ENCODE results near the gene TAS2R10.
"Not testable (repeated sequence)": the region's sequence is repeated elsewhere in the genome, so short reads cannot be mapped to it uniquely, and the experiment has no call there.

Gene TAS2R10

DNA sequence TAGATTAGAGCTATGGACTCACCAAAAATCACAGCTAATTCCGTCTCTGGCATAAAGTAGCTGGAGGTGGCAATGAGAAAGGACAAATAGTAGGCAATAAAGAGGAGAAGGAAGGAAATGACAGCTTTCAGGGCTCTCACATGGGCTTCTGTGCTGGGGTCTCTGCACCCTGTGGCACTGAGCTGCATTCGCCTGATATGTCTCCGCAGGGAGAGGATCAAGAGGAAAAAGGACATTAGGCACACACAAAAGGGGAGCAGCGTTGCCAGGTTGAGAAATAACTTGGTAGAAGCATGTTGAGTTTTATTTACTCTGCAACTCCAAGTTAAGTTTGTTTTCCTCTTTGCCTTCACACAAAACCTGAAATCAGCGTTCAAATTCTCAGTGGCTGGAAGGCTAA is 24.4 kb downstream of the TAS2R10 start:
- TF ChIP-seq POLR2AphosphoS5 (IDR thresholded peaks at IDR 0.05; ENCODE audit: low read depth, low read length): no peak
- no peak for TF ChIP-seq TAF1 (IDR thresholded peaks at IDR 0.05; ENCODE audit: low read depth, low read length)
- no peak for TF ChIP-seq POU2F2 (IDR thresholded peaks at IDR 0.05; ENCODE audit: low read depth, low read length)
- TF ChIP-seq SPI1 (IDR thresholded peaks at IDR 0.05; ENCODE audit: low read depth, low read length): no peak
- no peak for TF ChIP-seq POLR2A (IDR thresholded peaks at IDR 0.05; ENCODE audit: low read depth, low read length)
- no peak for TF ChIP-seq PAX5 (IDR thresholded peaks at IDR 0.05; ENCODE audit: insufficient read depth, low read length, severe bottlenecking)
- no peak for FAIRE-seq

DNA sequence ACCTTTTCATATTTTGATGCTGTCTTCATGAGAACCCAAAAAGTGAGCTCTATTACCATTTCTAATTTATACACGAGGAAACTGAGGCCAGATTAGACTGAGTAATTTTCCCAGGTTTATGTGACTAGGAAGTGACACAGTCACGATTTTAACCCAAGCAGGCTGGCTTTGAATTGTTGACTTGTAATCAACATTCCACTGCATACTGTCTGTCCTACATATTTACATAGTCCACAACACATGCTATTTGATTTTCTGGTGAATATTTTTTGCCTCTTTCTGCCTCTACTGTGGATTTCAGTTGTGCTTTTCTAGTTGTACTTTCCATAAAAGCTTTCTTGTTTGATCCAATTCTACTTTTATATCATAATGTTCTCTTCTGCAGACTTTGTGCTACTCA is 31.9 kb downstream of the TAS2R10 start:
- no peak for DNase-seq (ENCODE audit: insufficient read length, low spot score)
- no peak for FAIRE-seq
- no peak for TF ChIP-seq POU2F2 (IDR thresholded peaks at IDR 0.05; ENCODE audit: low read depth, low read length)
- no peak for TF ChIP-seq TAF1 (IDR thresholded peaks at IDR 0.05; ENCODE audit: low read depth, low read length)
- no peak for TF ChIP-seq PAX5 (IDR thresholded peaks at IDR 0.05; ENCODE audit: insufficient read depth, low read length, severe bottlenecking)
- TF ChIP-seq POLR2AphosphoS5 (IDR thresholded peaks at IDR 0.05; ENCODE audit: low read depth, low read length): no peak
- no peak for TF ChIP-seq SPI1 (IDR thresholded peaks at IDR 0.05; ENCODE audit: low read depth, low read length)
- TF ChIP-seq POLR2A (IDR thresholded peaks at IDR 0.05; ENCODE audit: low read depth, low read length): no peak

More for the DNA sequence above, 24.4 kb downstream of the TAS2R10 start:
- DNase-seq (ENCODE audit: insufficient read length, low spot score): no peak

DNA sequence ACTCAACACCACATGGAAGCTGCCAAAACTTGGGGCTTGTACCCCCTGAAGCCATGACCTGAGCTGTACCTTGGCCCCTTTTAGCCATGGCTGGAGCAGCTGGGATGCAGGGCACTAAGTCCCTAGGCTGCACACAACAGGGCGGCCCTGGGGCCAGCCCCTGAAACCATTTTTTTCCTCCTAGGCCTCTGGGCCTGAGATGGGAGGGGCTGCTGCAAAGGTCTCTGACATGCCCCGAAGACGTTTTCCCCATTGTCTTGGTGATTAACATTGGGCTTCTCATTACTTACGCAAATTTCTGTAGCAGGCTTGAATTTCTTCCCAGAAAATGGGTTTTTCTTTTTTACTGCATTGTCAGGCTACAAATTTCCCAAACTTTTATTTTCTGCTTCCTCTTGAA is 34.4 kb downstream of the TAS2R10 start:
- not testable (repeated sequence) for DNase-seq (ENCODE audit: insufficient read length, low spot score); FAIRE-seq

DNA sequence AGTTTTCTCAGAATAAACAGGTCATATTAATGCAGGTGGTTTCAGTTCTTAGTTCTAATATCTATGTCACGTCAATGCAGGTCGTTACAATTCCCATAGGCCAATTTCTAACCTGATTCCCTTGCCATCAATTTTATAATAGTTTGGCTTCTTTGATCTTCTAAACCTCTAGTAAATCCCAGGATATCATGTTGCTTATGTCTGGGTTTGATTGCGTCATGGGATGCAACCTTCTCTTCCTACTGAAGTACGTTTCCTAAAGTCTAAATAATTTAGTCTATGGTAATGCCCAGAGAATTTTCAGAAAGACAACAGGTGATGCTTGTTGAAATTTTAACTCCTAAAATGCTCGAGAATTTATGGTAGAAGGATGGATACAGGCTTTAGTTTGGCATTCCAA is 42.9 kb downstream of the TAS2R10 start:
- TF ChIP-seq PAX5 (IDR thresholded peaks at IDR 0.05; ENCODE audit: insufficient read depth, low read length, severe bottlenecking): no peak
- no peak for TF ChIP-seq POLR2AphosphoS5 (IDR thresholded peaks at IDR 0.05; ENCODE audit: low read depth, low read length)
- TF ChIP-seq POLR2A (IDR thresholded peaks at IDR 0.05; ENCODE audit: low read depth, low read length): no peak
- TF ChIP-seq SPI1 (IDR thresholded peaks at IDR 0.05; ENCODE audit: low read depth, low read length): no peak
- no peak for TF ChIP-seq TAF1 (IDR thresholded peaks at IDR 0.05; ENCODE audit: low read depth, low read length)
- no peak for TF ChIP-seq POU2F2 (IDR thresholded peaks at IDR 0.05; ENCODE audit: low read depth, low read length)
- DNase-seq (ENCODE audit: insufficient read length, low spot score) (no peak), FAIRE-seq (no peak)

DNA sequence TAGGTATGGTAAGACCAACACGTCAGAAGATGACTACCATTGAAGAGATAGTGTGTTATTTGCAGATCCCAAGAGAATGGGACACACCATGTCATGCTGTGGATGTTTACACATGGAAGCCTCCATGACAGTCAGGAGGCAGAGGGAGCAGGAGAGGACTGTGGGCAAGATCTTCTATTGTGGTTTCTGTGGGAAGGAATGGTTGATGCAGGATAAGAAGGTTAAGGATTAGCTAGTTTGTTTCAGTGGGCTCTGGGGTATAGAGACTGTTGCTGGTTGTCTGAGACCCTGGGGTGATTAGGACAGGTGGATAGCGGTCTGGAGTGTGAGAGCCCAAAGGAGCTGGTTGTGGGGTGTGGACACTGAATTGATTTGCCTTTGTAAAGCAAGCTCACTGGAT is 47.1 kb downstream of the TAS2R10 start:
- DNase-seq (ENCODE audit: insufficient read length, low spot score) (no peak), FAIRE-seq (no peak)
- TF ChIP-seq SPI1 (IDR thresholded peaks at IDR 0.05; ENCODE audit: low read depth, low read length) (no peak), PAX5 (IDR thresholded peaks at IDR 0.05; ENCODE audit: insufficient read depth, low read length, severe bottlenecking) (no peak), TAF1 (IDR thresholded peaks at IDR 0.05; ENCODE audit: low read depth, low read length) (no peak), POU2F2 (IDR thresholded peaks at IDR 0.05; ENCODE audit: low read depth, low read length) (no peak), POLR2A (IDR thresholded peaks at IDR 0.05; ENCODE audit: low read depth, low read length) (no peak), POLR2AphosphoS5 (IDR thresholded peaks at IDR 0.05; ENCODE audit: low read depth, low read length) (no peak)
